Gastroesophageal sphincter (tissue), 4 donors: ENCODE measurements around the gene BTN3A1. TPM values are rescaled to one million over a fixed set of nuclear protein-coding genes. Genes with fewer than 3 reads are reported as not detected.

ENCODE experiments used
- ATAC-seq: fragments of 150-250 bp; one replicate; pipeline ENCODE4 v1.9.1; 2016; ENCODE audit warnings: mild to moderate bottlenecking, moderate library complexity
- H3K27ac ChIP-seq, 4 donors: fragments of 200-600 bp; sonication (generic) in 3 of 4; 1 replicate in 3 of 4; 2 replicates in 1 of 4; pipeline ENCODE4 v1.5.1; 2016 to 2019
- H3K27me3 ChIP-seq: fragments of 200-600 bp; sonication (generic); one replicate; pipeline ENCODE4 v1.5.1; 2019
- H3K36me3 ChIP-seq, 2 donors: fragments of 200-600 bp; sonication (generic); one replicate each; pipeline ENCODE4 v1.5.1; 2019; ENCODE audit warnings: control low read depth in 1 of 2
- H3K4me1 ChIP-seq, 3 donors: fragments of 200-600 bp; sonication (generic); 1 replicate in 2 of 3; 2 replicates in 1 of 3; pipeline ENCODE4 v1.5.1; 2016 to 2019; ENCODE audit warnings: control low read depth in 2 of 3
- H3K4me3 ChIP-seq, 2 donors: fragments of 200-600 bp; sonication (generic); one replicate each; pipeline ENCODE4 v1.5.1; 2019; ENCODE audit warnings: mild to moderate bottlenecking in 1 of 2, moderate library complexity in 1 of 2
- H3K9me3 ChIP-seq, 3 donors: fragments of 200-600 bp; sonication (generic); one replicate each; pipeline ENCODE4 v1.5.1; 2017 to 2019; ENCODE audit warnings: control low read depth in 2 of 3
- EP300 ChIP-seq: sonication (generic); formaldehyde crosslinking; IDR thresholded peaks from one replicate; pipeline ENCODE4 v1.6.1; 2017; ENCODE audit warnings: antibody characterized with exemption, mild to moderate bottlenecking
- POLR2A ChIP-seq, 2 donors: fragments of 450-650 bp; IDR thresholded peaks; one replicate each; pipeline ENCODE4 v1.6.1; 2017; ENCODE audit warnings: antibody characterized with exemption in 2 of 2, mild to moderate bottlenecking in 2 of 2, moderate library complexity in 1 of 2
- POLR2AphosphoS5 ChIP-seq: sonication (generic); formaldehyde crosslinking; IDR thresholded peaks from one replicate; pipeline ENCODE4 v1.6.1; 2017; ENCODE audit warnings: antibody characterized with exemption
- WGBS, 2 donors: methylation state at CpG; one replicate each; pipeline ENCODE4 v1.1.5; 2018; ENCODE audit warnings: low coverage in 1 of 2; 5-methylcytosine and 5-hydroxymethylcytosine counted together
- total RNA-seq, 4 donors: library from RNA; depleted of rRNA; stranded (reverse); fragments of >200 nt; gene quantifications; one replicate each; pipeline ENCODE4 v1.1.0, GENCODE V29; 2016
- TF ChIP-seq, protein P1 (sequence below), 4 experiments: fragments of 200-600 bp in 2 of 4; fragments of 450-650 bp in 2 of 4; sonication (generic) in 1 of 4; IDR thresholded peaks; one replicate each; pipeline ENCODE4 v1.5.1; 2017 to 2019; ENCODE audit warnings: antibody characterized with exemption in 4 of 4, mild to moderate bottlenecking in 2 of 4, moderate library complexity in 2 of 4

Gene BTN3A1
- total RNA-seq, 4 donors from 2014 or later, result 7.5 to 14.3 (median 8.2) TPM

GRCh38 chr6:26388014-26388413, 14.1 kb upstream of the BTN3A1 start:
- TF ChIP-seq POLR2AphosphoS5, result no peak
- H3K9me3 ChIP-seq, result no peaks in the 10 kb centered on the region
- H3K36me3 ChIP-seq, result peaks cover 0 to 51% of the 10 kb centered on the region in 2 donors
- H3K27ac ChIP-seq, result no peak overlapping the region
- no peaks in the 10 kb centered on the region for H3K27me3 ChIP-seq
- 67% methylated on average over 3 of the region's 6 CpGs; no CpG with 5 or more reads in 1 of the 2 donors for WGBS, 2 donors
- no peak overlapping the region for H3K4me3 ChIP-seq
- peaks cover 0 to 16% (median 0%) of the 10 kb centered on the region in 3 donors for H3K4me1 ChIP-seq
- ATAC-seq, result no peak

DNA sequence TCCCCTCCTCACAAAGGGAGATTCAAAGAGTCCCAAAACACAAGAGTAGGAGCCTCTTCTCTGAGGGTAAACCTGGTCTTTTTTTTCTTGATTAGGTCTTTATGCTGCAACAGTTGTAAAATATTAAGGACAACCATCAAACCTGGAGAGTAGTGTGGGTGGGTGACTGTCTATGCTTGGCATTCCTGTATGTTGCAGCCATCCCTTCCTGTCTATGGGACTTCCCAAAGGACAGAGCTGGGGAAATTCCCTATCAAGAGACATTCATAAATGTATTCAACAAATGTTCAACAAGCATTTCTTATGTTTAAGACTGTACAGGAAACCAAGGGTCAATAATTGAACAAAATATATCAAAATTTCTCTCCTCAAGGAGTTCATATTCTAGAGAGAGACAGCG, 13.6 kb upstream of the BTN3A1 start:
- Histone ChIP-seq H3K27ac (no peak overlapping the region), H3K36me3 (peaks cover 0 to 51% of the 10 kb centered on the region in 2 donors), H3K9me3 (no peaks in the 10 kb centered on the region), H3K27me3 (no peaks in the 10 kb centered on the region), H3K4me3 (no peak overlapping the region), H3K4me1 (peaks cover 0 to 15% (median 0%) of the 10 kb centered on the region in 3 donors)
- no peak for TF ChIP-seq EP300
- TF ChIP-seq POLR2A (IDR thresholded peaks at IDR 0.05), result no peak
- TF ChIP-seq POLR2AphosphoS5, result no peak
- TF ChIP-seq, protein P1, sequence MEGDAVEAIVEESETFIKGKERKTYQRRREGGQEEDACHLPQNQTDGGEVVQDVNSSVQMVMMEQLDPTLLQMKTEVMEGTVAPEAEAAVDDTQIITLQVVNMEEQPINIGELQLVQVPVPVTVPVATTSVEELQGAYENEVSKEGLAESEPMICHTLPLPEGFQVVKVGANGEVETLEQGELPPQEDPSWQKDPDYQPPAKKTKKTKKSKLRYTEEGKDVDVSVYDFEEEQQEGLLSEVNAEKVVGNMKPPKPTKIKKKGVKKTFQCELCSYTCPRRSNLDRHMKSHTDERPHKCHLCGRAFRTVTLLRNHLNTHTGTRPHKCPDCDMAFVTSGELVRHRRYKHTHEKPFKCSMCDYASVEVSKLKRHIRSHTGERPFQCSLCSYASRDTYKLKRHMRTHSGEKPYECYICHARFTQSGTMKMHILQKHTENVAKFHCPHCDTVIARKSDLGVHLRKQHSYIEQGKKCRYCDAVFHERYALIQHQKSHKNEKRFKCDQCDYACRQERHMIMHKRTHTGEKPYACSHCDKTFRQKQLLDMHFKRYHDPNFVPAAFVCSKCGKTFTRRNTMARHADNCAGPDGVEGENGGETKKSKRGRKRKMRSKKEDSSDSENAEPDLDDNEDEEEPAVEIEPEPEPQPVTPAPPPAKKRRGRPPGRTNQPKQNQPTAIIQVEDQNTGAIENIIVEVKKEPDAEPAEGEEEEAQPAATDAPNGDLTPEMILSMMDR (IDR thresholded peaks at IDR 0.05), result no peak
- ATAC-seq, result no peak
- 100% methylated on average over 1 of the region's 1 CpG; no CpG with 5 or more reads in 1 of the 2 donors for WGBS, 2 donors

DNA sequence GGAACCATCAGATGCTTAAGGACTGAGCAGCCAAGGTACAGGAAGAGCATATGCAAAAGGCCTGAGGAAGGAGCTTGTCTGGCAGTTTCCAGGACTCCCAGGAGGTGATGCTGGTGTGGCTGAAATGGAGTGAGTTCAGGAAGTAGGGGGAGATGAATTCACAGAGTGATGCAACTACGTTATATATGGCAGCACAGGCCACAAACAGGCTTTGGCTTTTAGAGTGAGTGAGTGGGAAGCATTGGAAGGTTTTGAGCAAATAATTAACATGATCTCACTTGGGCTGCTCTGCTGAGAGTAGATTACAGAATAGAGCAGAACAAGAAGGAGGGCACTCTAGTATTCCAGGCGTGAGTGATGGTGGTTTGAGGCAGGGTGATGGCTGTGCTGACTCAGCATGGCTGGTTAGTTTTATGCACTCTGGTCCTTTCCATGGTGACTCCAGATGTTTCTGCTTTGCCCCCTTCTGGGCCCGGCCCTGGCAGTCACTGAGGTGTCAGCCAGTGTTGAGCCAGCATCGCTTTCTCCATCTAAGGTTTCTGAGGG, 12.7 kb upstream of the BTN3A1 start:
- peaks cover 0 to 8% (median 0%) of the 10 kb centered on the region in 3 donors for H3K4me1 ChIP-seq
- H3K27ac ChIP-seq, result no peak overlapping the region
- 90 to 95% methylated on average over 2 to 3 of the region's 4 CpGs for WGBS, 2 donors
- no peak overlapping the region for H3K4me3 ChIP-seq
- no peak for ATAC-seq
- no peaks in the 10 kb centered on the region for H3K9me3 ChIP-seq
- no peak for TF ChIP-seq EP300
- no peak for TF ChIP-seq POLR2AphosphoS5
- TF ChIP-seq, protein P1 (IDR thresholded peaks at IDR 0.05), result no peak
- TF ChIP-seq POLR2A (IDR thresholded peaks at IDR 0.05), result no peak
- peaks cover 0 to 51% of the 10 kb centered on the region in 2 donors for H3K36me3 ChIP-seq
- no peaks in the 10 kb centered on the region for H3K27me3 ChIP-seq

DNA sequence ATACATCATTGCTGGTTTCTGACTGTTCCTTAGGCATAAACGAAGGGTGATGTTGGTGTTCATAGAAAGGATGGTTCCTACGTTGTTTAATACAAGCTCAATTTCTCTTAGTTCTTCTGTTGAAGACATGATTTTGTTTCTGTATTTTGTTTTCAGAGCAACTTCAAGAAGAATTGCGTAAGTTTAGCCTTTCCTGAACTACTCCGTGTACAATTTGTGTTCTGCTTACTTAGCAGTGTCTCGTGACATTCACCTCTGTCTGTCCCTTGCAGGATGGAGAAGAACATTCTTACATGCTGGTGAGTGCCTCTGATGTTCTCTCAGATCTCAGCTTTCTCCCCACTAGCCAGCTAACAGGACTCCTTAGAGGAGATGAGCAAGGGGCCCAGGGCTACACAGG, 11.5 kb upstream of the BTN3A1 start:
- no peak for ATAC-seq
- Histone ChIP-seq H3K27ac (no peak overlapping the region), H3K36me3 (peaks cover 0 to 51% of the 10 kb centered on the region in 2 donors), H3K27me3 (no peaks in the 10 kb centered on the region), H3K4me1 (no peaks in the 10 kb centered on the region), H3K9me3 (no peaks in the 10 kb centered on the region), H3K4me3 (no peak overlapping the region)
- 73 to 80% methylated on average over 2 to 5 of the region's 5 CpGs for WGBS, 2 donors
- TF ChIP-seq POLR2A (IDR thresholded peaks at IDR 0.05), result no peak
- TF ChIP-seq, protein P1 (IDR thresholded peaks at IDR 0.05), result no peak
- no peak for TF ChIP-seq EP300
- no peak for TF ChIP-seq POLR2AphosphoS5

- 38 to 66% methylated on average over 2 to 3 of the region's 4 CpGs for WGBS, 2 donors
These were observed 9.0 kb upstream of the BTN3A1 start for GRCh38 chr6:26392932-26393636.

More at GRCh38 chr6:26392932-26393636, 9.0 kb upstream of the BTN3A1 start:
- Histone ChIP-seq H3K4me1 (no peaks in the 10 kb centered on the region), H3K27me3 (no peaks in the 10 kb centered on the region), H3K4me3 (no peak overlapping the region), H3K36me3 (peaks cover 0 to 47% of the 10 kb centered on the region in 2 donors), H3K27ac (no peak overlapping the region), H3K9me3 (no peaks in the 10 kb centered on the region)
- TF ChIP-seq POLR2AphosphoS5, result no peak
- no peak for TF ChIP-seq POLR2A (IDR thresholded peaks at IDR 0.05)
- no peak for TF ChIP-seq EP300
- TF ChIP-seq, protein P1 (IDR thresholded peaks at IDR 0.05), result no peak
- no peak for ATAC-seq
